Transverse colon (tissue), 4 donors: Measurements from ENCODE around the gene DENND1A. TPM values are rescaled to one million over a fixed set of nuclear protein-coding genes. Genes with fewer than 3 reads are reported as not detected.
"Not testable (repeated sequence)": the region's sequence is repeated elsewhere in the genome, so short reads cannot be mapped to it uniquely, and the experiment has no call there.

Experiments used
- DNase-seq: peaks from one replicate; pipeline ENCODE4 v3.0.0-alpha.2; 2019
- H3K27ac ChIP-seq, 4 donors: fragments of 200-600 bp; sonication (generic); 2 replicates each; pipeline ENCODE4 v1.5.1; 2016 to 2018; ENCODE audit warnings: inconsistent platforms in 4 of 4
- H3K27me3 ChIP-seq: fragments of 200-600 bp; sonication (generic); 2 replicates; pipeline ENCODE4 v1.5.1; 2017; ENCODE audit warnings: inconsistent platforms
- H3K36me3 ChIP-seq, 4 donors: fragments of 200-600 bp; sonication (generic); 2 replicates each; pipeline ENCODE4 v1.5.1; 2017 to 2019; ENCODE audit warnings: inconsistent platforms in 4 of 4
- H3K4me1 ChIP-seq, 4 donors: fragments of 200-600 bp; sonication (generic); 2 replicates each; pipeline ENCODE4 v1.5.1; 2017 to 2020; ENCODE audit warnings: inconsistent platforms in 4 of 4
- H3K4me3 ChIP-seq, 4 donors: fragments of 200-600 bp; sonication (generic); 1 replicate in 1 of 4; 2 replicates in 3 of 4; pipeline versions ENCODE4 v1.5.1 to v1.6.1; 2017 to 2019; ENCODE audit warnings: inconsistent platforms in 4 of 4
- H3K9me3 ChIP-seq, 2 donors: fragments of 200-600 bp; sonication (generic); 2 replicates each; pipeline ENCODE4 v1.5.1; 2017 to 2019; ENCODE audit warnings: inconsistent platforms in 2 of 2
- CTCF ChIP-seq, 5 experiments: fragments of 200-600 bp in 3 of 5; fragments of 450-650 bp in 2 of 5; sonication (generic) in 3 of 5; IDR thresholded peaks; 1 replicate in 2 of 5; 2 replicates in 3 of 5; pipeline ENCODE4 v1.5.1; 2016 to 2017; ENCODE audit warnings: antibody characterized with exemption in 5 of 5, inconsistent platforms in 3 of 5, mild to moderate bottlenecking in 2 of 5, moderate library complexity in 1 of 5
- EP300 ChIP-seq: sonication (generic); formaldehyde crosslinking; IDR thresholded peaks from one replicate; pipeline ENCODE4 v1.6.1; 2017; ENCODE audit warnings: antibody characterized with exemption, low read depth
- POLR2A ChIP-seq: fragments of 450-650 bp; IDR thresholded peaks from one replicate; pipeline ENCODE4 v1.6.1; 2016; ENCODE audit warnings: antibody characterized with exemption, mild to moderate bottlenecking, moderate library complexity
- POLR2AphosphoS5 ChIP-seq, 3 donors: sonication (generic); formaldehyde crosslinking; IDR thresholded peaks; one replicate each; pipeline ENCODE4 v1.6.1; 2016; ENCODE audit warnings: antibody characterized with exemption in 3 of 3
- WGBS, 2 donors: methylation state at CpG; one replicate each; pipeline ENCODE4 v1.1.5; 2018; ENCODE audit warnings: low coverage in 1 of 2; 5-methylcytosine and 5-hydroxymethylcytosine counted together
- in situ Hi-C, 4 donors: fragments of 200-750 bp; cut with MboI; loops; one replicate each; pipeline versions ENCODE4 v1.15.0 to v1.15.1; 2017; ENCODE audit warnings: low sequenced_read_pairs in 3 of 4, low pct_ligation_motif_present in 1 of 4, low pct_unique_long_range_greater_than_20kb in 1 of 4
- intact Hi-C: fragments of 100-400 bp; cut with DNase I; formaldehyde crosslinking; loops from one replicate; pipeline ENCODE4 v1.15.1; 2023; ENCODE audit warnings: low total_unique reads
- total RNA-seq, 4 donors: library from RNA; depleted of rRNA; stranded (reverse); fragments of >200 nt; gene quantifications; one replicate each; pipeline ENCODE4 v1.1.0, GENCODE V29; 2016

The DENND1A gene
- total RNA-seq, 4 donors from 2014 or later = 12.5 to 78.6 (median 40.0) TPM

GRCh38 chr9:123946101-123946821, 16.3 kb upstream of the DENND1A start:
- H3K4me1 ChIP-seq = peaks cover 0 to 10% (median 2%) of the 10 kb centered on the region in 4 donors
- intact Hi-C loops = no loop called here
- no peaks in the 10 kb centered on the region for H3K9me3 ChIP-seq
- no peak overlapping the region for H3K4me3 ChIP-seq
- 25 to 64% methylated on average over 1 to 8 of the region's 8 CpGs for WGBS, 2 donors
- DNase-seq = no peak
- H3K27me3 ChIP-seq = no peaks in the 10 kb centered on the region
- no peak for TF ChIP-seq EP300
- no peak for TF ChIP-seq POLR2A
- no peak for TF ChIP-seq POLR2AphosphoS5 (IDR thresholded peaks at IDR 0.05)
- TF ChIP-seq CTCF (IDR thresholded peaks at IDR 0.05) = no peak
- H3K36me3 ChIP-seq = no peaks in the 10 kb centered on the region
- H3K27ac ChIP-seq = no peak overlapping the region
- in situ Hi-C loops = no loop called here

DNA sequence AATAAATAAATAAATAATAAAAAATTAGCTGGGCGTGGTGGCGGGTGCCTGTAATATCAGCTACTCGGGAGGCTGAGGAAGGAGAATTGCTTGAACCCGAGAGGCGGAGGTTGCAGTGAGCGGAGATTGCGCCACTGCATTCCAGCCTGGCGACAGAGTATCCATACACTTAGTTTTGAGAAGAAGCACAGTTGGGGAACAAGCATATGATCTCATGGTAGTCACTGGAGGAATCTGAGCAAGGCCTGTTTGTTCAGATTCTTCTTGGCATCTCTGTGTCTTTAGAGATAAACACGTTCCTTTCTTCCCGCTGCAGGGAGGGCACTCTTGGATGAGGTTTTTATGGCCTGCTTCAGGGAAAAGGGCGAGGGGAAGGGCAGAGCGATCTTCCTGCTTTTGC, 15.6 kb upstream of the DENND1A start:
- H3K4me3 ChIP-seq = no peak overlapping the region
- 78 to 100% methylated on average over 5 to 12 of the region's 12 CpGs for WGBS, 2 donors
- in situ Hi-C loops = no loop called here
- DNase-seq = no peak
- H3K36me3 ChIP-seq = no peaks in the 10 kb centered on the region
- H3K27ac ChIP-seq = no peak overlapping the region
- TF ChIP-seq EP300 (no peak), POLR2AphosphoS5 (IDR thresholded peaks at IDR 0.05) (no peak), CTCF (IDR thresholded peaks at IDR 0.05) (no peak), POLR2A (no peak)
- H3K27me3 ChIP-seq = peaks cover 3% of the 10 kb centered on the region
- no peaks in the 10 kb centered on the region for H3K9me3 ChIP-seq
- intact Hi-C loops = no loop called here
- H3K4me1 ChIP-seq = peaks cover 0 to 10% (median 2%) of the 10 kb centered on the region in 4 donors

DNA sequence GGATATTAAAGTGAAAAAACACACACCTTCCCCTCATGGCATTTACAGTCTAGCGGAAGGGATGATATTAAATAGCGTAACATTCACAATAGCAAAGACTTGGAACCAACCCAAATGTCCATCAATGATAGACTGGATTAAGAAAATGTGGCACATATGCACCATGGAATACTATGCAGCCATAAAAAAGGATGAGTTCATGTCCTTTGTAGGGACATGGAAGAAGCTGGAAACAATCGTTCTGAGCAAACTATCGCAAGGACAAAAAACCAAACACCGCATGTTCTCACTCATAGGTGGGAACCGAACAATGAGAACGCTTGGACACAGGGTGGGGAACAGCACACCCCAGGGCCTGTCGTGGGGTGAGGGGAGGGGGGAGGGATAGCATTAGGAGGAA, 14.5 kb upstream of the DENND1A start:
- in situ Hi-C loops, H3K4me3 ChIP-seq, intact Hi-C loops, H3K27ac ChIP-seq, H3K27me3 ChIP-seq, H3K9me3 ChIP-seq, DNase-seq, H3K36me3 ChIP-seq: not testable (repeated sequence)
- peaks cover 0 to 10% (median 2%) of the 10 kb centered on the region in 4 donors for H3K4me1 ChIP-seq
- 94 to 95% methylated on average over 6 to 8 of the region's 8 CpGs for WGBS, 2 donors

DNA sequence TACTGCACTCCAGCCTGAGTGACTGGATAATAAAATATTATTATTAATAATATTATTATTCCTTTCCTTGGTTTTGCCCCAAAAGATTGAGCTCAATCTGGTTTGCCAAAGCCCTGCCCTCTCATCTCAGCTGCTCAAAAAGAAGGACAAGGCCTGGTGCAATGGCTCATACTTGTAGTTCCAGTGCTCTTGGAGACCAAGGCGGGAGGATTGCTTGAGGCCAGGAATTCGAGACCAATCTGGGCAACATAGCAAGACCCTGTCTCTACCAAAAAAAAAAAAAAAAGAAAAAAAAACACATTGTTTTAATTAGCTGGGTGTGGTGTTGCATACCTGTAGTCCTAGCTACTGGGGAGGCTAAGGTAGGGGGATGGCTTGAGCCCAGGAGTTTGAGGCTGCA, 13.7 kb upstream of the DENND1A start:
- Histone ChIP-seq H3K4me3 (no peak overlapping the region), H3K36me3 (no peaks in the 10 kb centered on the region), H3K9me3 (no peaks in the 10 kb centered on the region), H3K27ac (no peak overlapping the region), H3K27me3 (peaks cover 4% of the 10 kb centered on the region), H3K4me1 (peaks cover 0 to 10% (median 2%) of the 10 kb centered on the region in 4 donors)
- intact Hi-C loops = no loop called here
- no peak for TF ChIP-seq EP300
- DNase-seq = no peak
- WGBS, 2 donors = 86% methylated on average over 2 of the region's 2 CpGs; no CpG with 5 or more reads in 1 of the 2 donors
- in situ Hi-C loops = no loop called here

DNA sequence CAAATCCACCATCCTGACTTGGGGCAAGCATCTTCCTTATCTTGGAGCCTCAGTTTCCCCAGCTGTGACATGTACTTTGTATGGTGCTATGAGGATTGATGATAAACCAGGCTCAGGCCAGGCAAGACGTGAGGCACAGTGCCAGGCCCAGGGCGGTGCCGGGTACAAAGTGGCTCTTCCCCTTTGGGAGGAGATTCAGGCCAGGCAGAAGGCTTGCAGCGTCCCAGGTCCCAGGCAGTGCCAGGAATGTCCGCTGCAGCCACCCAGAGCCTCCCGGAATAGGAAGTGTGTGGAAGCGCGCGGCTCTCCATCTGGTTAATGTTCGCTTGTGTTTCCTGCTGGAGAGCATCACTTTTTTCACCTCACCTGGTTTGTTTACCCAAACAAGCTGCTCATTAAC, 12.6 kb upstream of the DENND1A start:
- peak; percentile 85 for DNase-seq
- in situ Hi-C loops (no loop called here), intact Hi-C loops (no loop called here)
- Histone ChIP-seq H3K4me3 (no peak overlapping the region), H3K27me3 (peaks cover 4% of the 10 kb centered on the region), H3K9me3 (no peaks in the 10 kb centered on the region), H3K27ac (no peak overlapping the region), H3K4me1 (peaks cover 0 to 10% (median 2%) of the 10 kb centered on the region in 4 donors), H3K36me3 (no peaks in the 10 kb centered on the region)
- TF ChIP-seq POLR2AphosphoS5 (IDR thresholded peaks at IDR 0.05) = peak in 1 of 3 donors; percentile 41
- no peak for TF ChIP-seq POLR2A
- WGBS, 2 donors = 28% methylated on average over 10 of the region's 10 CpGs; no CpG with 5 or more reads in 1 of the 2 donors
